ENCODE data around the gene IL4.

Gene IL4

DNA sequence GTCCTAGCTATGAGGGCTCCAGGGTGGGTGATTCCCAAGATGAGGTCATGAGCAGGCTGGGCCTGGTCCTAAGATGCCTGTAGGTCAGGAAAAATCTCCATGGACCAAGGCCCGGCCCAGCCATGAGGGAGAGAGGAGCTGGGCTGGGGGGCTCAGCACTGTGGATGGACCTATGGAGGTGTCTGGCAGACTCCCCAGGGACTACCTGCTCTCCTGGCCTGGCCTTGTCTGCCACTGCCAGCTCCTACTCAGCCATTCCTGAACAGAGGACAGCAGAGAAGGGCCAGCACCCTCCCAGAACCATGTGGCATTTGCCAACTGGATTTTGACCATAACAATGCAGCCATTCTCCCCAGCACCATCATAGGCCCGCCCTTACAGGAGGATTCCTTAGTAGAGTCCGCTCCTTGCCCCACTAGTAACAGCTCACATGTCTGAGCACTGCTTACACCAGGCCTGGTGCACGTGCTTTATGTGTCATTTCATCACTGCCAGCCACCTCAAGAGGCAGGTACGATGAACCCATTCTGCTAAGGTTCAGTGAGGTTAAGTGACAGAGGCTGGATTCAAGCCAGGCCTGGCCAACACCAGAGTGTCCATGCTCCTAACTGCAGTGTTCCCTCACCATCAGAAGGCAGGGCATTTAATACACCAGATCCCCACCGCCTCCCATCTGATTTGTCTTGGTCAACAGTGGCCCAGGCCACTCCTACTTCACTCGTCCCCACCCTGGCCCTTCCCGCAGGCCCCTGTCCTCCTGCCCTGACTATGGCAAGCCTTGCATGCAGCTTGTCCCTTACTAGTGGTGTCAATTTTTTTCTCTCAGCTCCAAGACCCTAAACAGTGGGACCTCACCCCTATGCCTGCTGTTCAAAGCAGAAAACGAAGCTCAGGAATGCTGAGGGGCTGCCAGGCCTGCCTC is 15.1 kb upstream of the IL4 start:
- DNase-seq, result no peak

DNA sequence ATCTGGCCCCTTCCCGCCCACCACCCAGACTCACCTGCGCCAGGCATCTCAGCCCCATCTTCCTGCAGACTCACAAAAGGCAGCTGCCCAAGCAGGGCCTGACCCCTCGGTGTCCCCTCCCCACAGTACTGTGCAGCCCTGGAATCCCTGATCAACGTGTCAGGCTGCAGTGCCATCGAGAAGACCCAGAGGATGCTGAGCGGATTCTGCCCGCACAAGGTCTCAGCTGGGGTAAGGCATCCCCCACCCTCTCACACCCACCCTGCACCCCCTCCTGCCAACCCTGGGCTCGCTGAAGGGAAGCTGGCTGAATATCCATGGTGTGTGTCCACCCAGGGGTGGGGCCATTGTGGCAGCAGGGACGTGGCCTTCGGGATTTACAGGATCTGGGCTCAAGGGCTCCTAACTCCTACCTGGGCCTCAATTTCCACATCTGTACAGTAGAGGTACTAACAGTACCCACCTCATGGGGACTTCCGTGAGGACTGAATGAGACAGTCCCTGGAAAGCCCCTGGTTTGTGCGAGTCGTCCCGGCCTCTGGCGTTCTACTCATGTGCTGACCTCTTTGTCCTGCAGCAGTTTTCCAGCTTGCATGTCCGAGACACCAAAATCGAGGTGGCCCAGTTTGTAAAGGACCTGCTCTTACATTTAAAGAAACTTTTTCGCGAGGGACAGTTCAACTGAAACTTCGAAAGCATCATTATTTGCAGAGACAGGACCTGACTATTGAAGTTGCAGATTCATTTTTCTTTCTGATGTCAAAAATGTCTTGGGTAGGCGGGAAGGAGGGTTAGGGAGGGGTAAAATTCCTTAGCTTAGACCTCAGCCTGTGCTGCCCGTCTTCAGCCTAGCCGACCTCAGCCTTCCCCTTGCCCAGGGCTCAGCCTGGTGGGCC is 13.9 kb upstream of the IL4 start:
- no peak for DNase-seq

DNA sequence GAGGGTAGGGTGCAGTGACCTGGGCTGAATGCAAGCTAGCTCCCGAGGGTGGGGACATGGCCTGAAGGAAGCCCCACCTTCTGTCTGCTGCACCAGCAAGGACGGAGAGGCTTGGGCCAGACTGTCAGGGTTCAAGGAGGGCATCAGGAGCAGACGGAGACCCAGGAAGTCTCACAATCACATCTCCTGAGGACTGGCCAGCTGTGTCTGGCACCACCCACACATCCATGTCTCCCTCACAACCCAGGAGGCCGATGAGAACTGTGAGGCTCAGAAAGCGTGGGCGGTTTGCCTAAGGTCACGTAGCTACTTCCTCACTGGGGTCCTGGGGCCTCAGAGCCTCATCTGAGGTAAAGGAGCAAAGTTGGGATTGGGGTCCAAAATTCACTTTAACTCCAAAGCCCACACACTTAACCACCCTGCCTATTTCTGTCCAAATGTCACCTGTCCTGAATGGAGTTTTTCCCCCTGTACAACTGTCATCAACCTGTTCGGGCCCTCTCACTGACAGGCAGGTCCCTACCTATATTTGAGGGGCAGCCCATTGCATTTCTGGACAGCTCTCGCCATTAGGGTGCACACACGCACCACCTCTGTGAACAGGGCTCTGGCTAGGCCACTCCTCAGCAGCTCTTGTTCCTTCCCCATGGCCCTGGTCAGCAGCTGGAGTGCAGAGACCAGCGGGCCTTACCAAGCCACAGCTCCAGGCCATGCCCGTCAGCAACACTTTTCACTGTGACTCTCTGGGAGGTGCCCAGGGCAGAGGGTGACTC is 12.4 kb upstream of the IL4 start:
- DNase-seq, result no peak

DNA sequence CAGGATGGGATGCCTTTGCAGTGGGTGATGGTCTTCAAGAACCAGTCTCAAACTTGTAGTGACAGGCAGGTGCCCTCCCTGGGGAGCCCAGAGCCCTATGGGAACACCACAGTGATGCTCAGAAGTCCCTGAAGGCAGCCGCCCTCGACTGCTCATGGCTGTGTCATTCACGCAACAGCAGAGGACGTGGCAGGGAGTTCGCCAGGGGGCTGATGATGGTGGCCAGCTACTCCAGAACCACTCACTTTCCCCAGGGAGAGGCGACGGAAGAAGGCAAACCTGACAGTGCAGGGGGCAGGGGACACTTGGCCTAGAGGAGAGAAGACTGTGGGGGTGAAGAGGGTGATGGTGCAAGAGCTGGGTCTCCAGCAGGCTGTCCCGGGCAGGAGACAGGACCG is 11.8 kb upstream of the IL4 start:
- no peak for DNase-seq

DNA sequence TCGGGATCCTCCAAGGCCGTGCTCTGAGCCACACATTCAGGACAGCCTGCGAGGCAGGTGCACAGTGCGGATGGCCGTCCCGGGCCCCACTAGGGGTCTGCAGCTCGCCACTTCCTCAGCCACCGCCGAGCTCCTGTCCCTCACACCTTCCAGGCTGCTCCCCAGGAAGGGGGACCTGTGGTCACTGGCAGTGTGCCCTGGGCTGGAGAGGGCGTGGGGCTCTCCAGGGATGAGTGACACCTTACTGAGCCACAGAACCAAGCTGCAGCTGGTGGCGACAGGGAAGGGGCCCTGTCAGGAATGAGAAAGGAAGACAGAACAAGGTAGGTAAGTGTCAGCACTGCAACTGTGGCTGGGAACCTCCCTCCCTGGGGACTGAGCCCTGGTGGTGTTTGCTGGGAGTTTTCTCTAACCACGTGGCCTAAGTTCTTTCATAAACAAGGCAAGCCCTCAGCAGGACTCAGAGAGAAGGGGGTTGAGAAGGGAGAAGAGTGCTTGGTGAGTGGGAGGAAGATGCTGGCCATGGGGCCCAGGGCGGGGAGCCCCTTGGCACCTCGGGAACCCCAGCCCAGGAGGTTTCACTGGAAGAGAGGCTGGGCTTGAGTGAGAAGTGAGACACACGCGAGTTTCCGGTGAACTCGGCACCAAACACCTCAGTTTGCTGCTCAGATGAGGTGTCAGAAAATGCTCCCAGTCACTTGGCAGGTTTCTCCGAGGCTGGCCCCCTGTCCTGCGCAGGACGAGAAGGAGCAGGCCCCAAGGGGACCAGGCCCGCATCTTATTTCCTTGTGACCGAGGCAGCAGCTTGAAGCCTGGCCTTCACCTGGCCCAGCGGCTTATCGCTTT is 10.6 kb upstream of the IL4 start:
- peak; percentile 67 for DNase-seq

GRCh38 chr5:132663771-132664695 is 9.8 kb upstream of the IL4 start:
- DNase-seq, result no peak

DNA sequence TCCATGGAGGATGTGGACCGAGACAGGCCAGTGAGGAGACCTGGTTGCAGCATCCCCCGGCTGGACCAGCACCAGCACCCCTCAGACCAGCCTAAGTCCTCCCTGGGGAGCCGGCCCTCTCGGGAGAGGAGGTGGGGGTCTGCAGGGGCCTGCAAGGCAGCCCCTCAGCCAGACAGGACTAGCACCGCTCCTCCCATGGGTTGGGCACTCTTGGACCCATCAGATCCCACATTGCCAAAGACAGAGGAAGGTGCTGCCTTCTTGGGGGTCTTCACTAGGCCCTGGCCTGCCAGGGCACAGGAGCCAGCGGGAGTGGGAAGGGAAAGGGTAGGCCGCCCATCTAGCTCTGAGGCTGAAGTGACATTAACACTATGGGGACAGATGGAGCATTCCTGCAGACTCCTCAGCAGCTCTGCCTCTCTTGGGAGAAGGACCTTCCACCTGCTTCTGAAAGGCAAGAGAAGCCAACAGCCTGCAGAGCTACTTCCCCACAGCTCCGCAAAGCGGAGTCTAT is 9.0 kb upstream of the IL4 start:
- no peak for DNase-seq

GRCh38 chr5:132665574-132666080 is 8.2 kb upstream of the IL4 start:
- DNase-seq, result no peak

GRCh38 chr5:132666310-132667123 is 7.3 kb upstream of the IL4 start:
- no peak for DNase-seq

GRCh38 chr5:132667309-132667708 is 6.5 kb upstream of the IL4 start:
- no peak for DNase-seq

GRCh38 chr5:132667761-132668705 is 5.8 kb upstream of the IL4 start:
- DNase-seq, result no peak

DNA sequence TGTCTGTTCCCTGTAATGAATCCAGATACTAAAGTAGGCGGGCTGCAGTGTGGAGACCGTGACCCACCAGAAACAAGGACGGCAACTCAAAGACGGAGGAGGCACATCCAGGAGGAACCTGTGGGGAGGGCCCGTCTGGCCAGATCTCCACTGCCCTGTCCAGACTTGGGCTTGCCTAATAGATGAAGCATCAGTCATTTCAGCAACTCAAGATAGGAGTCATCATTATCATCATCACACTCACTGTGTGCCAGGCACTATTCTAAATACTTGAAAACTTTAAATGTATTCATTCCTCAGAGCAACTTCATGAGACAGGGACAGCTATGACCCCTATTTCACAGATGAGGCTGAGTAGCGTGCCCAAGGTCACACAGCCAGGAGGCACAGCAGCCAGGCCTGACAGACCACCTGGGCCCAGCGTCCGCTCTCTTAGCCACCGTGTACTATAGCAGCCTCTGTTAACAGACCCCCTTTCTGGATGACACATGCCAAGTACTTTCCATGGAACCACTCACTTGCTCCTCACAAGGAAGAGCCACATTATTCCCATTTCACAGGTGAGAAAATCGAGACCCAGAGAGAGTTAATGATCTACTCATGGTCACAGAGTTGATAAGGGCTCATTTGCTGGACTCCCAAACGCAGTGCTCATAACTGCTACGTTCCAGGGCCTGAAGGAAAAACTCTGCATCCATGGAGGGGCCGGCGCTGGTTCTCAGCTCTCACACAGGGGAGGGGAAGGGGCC is 4.9 kb upstream of the IL4 start:
- DNase-seq, result no peak

- DNase-seq, result no peak
These were observed 4.4 kb upstream of the IL4 start for GRCh38 chr5:132669455-132669820.

GRCh38 chr5:132669966-132670882 is 3.6 kb upstream of the IL4 start:
- no peak for DNase-seq

DNA sequence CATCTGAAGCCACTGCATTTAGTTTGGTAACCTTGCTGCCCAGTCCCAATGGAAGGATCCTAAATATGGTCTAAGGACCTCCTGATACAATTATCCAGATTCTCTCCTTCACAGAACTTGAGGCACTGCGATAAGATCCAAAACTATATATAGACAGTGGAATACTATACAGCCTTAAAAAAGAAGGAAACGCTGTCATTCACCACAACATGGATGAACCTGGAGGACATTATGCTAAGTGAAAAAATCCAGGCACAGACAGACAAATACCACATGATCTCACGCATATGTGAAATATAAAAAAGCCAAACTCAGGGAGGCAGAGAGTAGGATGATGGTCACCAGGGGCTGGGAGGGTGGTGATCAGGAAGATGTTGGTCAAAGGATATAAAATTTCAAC is 2.8 kb upstream of the IL4 start:
- no peak for DNase-seq

DNA sequence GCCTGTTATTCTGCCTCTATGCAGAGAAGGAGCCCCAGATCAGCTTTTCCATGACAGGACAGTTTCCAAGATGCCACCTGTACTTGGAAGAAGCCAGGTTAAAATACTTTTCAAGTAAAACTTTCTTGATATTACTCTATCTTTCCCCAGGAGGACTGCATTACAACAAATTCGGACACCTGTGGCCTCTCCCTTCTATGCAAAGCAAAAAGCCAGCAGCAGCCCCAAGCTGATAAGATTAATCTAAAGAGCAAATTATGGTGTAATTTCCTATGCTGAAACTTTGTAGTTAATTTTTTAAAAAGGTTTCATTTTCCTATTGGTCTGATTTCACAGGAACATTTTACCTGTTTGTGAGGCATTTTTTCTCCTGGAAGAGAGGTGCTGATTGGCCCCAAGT is 301 bp upstream of the IL4 start:
- DNase-seq, result no peak

Measured in stimulated activated CD4-positive, alpha-beta T cell treated with anti-CD3 and anti-CD28 coated beads, Interleukin-15, amount 100 ng/mL, for 24 hours (primary cell).